AG04449 (cell line): ENCODE measurements around the gene CARD18.
"Not testable (repeated sequence)": the region's sequence is repeated elsewhere in the genome, so short reads cannot be mapped to it uniquely, and the experiment has no call there.

Experiments used
- CTCF ChIA-PET: fragments of 350-600 bp; formaldehyde crosslinking; extraction: SDS; loops from one replicate; lab custom pipeline; 2021; ENCODE audit warnings: antibody characterized with exemption; lab: Yijun Ruan, JAX
- POLR2A ChIA-PET: fragments of 400-600, 350-600 bp; formaldehyde crosslinking; extraction: SDS; loops from one replicate; lab custom pipeline; 2020; ENCODE audit warnings: antibody characterized with exemption, inconsistent platforms; lab: Yijun Ruan, JAX
- DNase-seq: peaks from one replicate; pipeline ENCODE4 v3.0.0-alpha.2; 2010; ENCODE audit warnings: low read depth, low spot score
- H3K4me3 ChIP-seq: 2 replicates; pipeline ENCODE4 v1.5.1; 2011; ENCODE audit warnings: low read depth, mild to moderate bottlenecking, control low read depth, low read length
- TF ChIP-seq, protein P1 (sequence below): IDR thresholded peaks from one replicate; pipeline ENCODE4 v1.5.1; 2011; ENCODE audit warnings: mild to moderate bottlenecking, moderate library complexity, low read length, control low read depth, inconsistent platforms; ENCODE audit not compliant: insufficient read depth; ENCODE audit errors: missing control alignments

Gene CARD18

DNA sequence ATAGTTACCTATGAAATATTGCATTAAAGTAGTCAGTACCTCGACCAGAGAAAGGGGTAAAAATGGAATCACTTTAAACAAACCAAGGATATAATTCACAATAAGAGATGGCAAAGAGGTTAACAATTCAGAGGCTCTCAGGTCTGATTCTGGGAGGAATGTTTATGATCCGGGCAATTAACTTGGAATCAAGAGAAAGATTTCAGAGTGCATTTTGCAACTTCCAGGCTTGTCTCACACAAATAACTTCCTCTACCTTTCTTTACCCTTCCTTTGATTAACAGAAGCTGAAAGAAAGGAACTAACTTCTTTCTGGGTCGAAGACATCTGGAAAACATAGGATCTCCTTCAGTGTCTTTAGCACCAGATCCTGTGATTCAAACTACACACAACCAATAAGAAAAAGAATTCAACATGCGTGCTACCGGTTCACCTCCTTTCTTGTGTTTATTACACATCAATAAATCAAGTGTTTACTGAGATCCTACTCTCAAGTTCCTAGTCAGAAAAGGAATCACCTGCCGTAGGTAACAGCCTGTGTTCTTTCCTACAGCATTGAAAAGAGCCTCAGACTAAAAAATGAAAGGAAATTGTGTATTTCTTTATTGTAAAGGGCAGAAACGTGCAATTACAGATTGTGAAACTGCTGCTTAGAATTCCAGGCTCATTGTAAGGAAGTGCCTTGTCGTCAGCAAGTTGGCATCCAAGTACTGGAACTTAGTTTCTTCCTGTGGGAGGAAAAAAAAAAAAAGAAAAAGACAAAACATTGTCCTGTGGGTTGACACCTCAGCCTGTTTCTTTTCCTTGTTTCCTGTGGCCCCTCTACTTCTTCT lies 29.5 kb downstream of the CARD18 start:
- CTCF ChIA-PET, result no interaction called here
- no peak for DNase-seq
- H3K4me3 ChIP-seq, result no peak overlapping the region
- TF ChIP-seq, protein P1, sequence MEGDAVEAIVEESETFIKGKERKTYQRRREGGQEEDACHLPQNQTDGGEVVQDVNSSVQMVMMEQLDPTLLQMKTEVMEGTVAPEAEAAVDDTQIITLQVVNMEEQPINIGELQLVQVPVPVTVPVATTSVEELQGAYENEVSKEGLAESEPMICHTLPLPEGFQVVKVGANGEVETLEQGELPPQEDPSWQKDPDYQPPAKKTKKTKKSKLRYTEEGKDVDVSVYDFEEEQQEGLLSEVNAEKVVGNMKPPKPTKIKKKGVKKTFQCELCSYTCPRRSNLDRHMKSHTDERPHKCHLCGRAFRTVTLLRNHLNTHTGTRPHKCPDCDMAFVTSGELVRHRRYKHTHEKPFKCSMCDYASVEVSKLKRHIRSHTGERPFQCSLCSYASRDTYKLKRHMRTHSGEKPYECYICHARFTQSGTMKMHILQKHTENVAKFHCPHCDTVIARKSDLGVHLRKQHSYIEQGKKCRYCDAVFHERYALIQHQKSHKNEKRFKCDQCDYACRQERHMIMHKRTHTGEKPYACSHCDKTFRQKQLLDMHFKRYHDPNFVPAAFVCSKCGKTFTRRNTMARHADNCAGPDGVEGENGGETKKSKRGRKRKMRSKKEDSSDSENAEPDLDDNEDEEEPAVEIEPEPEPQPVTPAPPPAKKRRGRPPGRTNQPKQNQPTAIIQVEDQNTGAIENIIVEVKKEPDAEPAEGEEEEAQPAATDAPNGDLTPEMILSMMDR, result no peak
- POLR2A ChIA-PET, result no interaction called here

DNA sequence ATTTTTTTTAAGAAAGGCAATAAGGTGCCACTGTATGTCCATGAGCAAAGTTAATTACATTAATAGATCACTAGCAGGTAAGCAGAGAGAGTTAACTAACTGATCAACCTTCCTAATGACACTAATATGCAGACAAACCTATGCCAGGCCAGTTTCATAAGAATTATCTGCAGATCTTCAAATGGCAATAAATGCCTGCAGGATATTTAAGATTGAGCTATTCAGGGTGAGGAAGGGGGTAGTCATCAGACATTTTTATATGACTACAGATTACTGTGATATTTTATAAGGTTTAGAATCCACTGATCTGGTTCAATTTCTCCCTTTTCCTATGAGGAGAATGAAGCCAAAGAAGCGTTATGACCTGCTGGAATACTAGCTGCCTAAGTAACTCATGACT lies 30.2 kb downstream of the CARD18 start:
- H3K4me3 ChIP-seq, result no peak overlapping the region
- ChIA-PET POLR2A (no interaction called here), CTCF (no interaction called here)
- TF ChIP-seq, protein P1, result no peak
- DNase-seq, result no peak

DNA sequence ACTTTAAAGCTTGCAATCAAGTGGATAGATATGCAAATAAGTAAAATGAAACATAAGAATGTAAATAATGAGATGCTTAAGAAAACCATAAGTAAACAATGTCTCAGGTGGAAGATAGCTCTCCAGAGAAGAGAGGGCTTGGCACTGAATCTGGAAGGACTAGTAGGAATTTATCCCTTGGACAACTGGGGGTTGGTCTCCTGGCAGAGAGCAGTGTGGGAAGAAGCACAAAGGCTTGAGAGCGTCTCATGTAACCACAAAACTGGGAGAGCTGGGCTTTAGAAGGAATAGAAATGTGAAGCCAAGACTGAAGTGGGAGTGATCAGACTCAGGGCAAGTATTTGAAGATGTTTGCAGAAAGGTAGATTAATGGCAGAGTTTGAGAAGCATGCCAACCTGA lies 31.3 kb downstream of the CARD18 start:
- TF ChIP-seq, protein P1, result no peak
- no peak overlapping the region for H3K4me3 ChIP-seq
- ChIA-PET POLR2A (no interaction called here), CTCF (no interaction called here)
- DNase-seq, result no peak

DNA sequence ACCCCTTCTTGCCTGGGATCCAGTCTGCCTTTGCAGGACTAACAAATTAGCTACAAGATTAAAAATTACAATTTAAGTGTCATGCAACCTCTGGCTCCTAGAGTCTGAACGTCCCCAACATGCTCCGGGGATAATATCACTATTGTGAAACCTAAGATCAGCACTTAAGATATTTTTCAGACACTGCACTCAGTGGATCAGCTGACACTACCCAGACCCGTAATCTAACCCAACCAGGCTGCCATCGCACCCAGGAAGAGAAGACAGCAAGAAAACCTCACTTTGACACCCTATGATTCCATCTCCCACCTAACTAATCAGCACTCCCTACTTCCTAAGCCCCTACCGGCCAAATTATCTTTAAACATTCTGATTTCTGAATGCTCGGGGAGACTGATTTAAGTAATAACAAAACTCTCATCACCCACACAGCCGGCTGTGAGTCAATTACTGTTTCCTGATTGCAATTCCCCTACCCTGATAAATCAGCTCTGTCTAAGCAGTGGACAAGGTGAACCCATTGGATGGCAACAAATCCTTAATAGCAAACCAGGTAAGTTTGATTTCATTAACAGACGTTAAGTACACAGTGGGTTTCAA lies 32.2 kb downstream of the CARD18 start:
- DNase-seq, H3K4me3 ChIP-seq, POLR2A ChIA-PET, CTCF ChIA-PET: not testable (repeated sequence)

DNA sequence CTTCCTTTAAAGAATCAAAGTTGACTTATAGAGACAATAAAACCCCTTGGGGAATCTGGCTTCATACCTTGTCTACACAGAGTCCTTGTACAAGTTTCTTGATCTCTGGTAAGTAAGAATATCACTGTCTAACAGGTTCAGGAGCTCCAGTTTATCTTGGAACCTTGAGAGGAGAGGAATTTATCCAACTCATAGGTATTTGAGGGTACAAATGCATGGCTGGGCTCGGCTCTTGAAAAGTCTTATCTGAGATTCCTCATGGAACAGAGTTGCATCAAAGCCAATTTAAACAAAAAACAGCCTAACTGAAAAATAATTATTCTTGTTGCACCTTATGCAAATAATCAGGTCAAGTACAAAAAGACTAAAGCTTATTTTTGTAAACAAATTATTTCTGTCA lies 33.4 kb downstream of the CARD18 start:
- DNase-seq, result no peak
- CTCF ChIA-PET, result no interaction called here
- H3K4me3 ChIP-seq, result no peak overlapping the region
- TF ChIP-seq, protein P1, result no peak
- POLR2A ChIA-PET, result no interaction called here

DNA sequence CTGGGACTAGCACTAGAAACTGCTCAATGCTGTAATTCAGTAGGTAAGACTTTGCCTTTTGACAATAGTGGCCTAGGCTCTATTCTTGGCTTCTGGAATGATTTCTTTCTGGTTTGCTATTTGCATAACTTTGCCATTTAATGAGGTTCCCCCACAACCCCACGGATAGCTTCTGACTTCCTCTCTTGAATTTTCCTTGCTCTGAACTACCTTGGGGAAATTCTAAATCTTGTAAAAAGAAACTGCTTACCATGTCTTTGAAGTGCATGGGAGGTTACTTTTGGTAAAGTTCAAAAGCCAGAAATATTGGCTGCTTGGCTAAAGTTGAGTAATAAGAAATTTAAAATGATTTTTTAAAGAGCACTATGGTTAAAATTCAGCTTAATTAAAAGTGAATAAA lies 35.3 kb downstream of the CARD18 start:
- DNase-seq, result no peak
- H3K4me3 ChIP-seq, result no peak overlapping the region
- TF ChIP-seq, protein P1, result no peak
- ChIA-PET POLR2A (no interaction called here), CTCF (no interaction called here)

DNA sequence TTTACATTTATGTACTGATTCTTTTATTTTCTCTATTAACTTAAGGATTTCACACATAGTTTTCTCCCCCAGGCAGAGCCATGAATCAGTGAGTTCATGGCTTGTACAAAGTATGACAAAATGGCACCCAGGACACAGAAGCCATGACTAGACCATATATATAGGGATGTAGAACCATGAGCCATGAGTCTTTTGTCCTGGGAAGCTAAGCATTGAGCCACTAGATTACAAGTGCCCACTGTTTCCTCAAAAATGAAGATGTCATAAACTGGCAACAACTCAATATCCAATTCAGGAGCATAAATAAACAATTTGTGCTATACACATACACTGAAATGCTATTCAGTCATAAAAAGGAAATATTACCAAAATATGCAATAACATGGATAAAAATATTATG lies 36.2 kb downstream of the CARD18 start:
- POLR2A ChIA-PET, result no interaction called here
- H3K4me3 ChIP-seq, result no peak overlapping the region
- no peak for DNase-seq
- CTCF ChIA-PET, result no interaction called here
- TF ChIP-seq, protein P1, result no peak

DNA sequence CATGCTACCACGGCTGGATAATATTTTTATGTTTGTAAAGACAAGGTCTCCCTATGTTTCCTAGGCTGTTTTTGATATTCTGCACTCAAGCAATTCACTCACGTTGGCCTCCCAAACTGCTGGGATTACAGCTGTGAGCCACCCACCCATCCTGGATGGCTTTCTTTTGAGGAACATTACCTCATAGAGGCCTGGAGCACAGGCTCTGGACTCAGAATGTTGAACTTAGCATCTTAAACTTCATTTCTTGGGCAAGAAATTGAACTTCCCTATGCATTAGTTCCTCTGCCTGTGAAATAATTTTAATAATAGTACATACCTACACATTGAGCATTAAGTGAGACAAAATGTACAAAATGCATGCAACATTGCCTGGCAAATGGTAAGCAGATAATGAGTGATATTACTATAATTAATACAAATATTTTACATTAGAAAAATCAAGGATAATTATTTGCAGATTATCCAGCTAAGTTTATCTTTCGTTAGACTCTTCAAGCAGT lies 37.4 kb downstream of the CARD18 start:
- CTCF ChIA-PET, DNase-seq, H3K4me3 ChIP-seq, POLR2A ChIA-PET: not testable (repeated sequence)
